ENCODE results near the gene RS1.

The RS1 gene

GRCh38 chrX:18696653-18697052, 24.7 kb upstream of the RS1 start:
- Histone ChIP-seq H4K20me1 (ENCODE audit: insufficient read depth, low read length) (no peaks in the 10 kb centered on the region), H3K4me2 (ENCODE audit: low read length) (no peak overlapping the region), H3K9ac (ENCODE audit: low read length) (no peak overlapping the region), H3K27ac (ENCODE audit: low read length) (no peak overlapping the region), H3K4me1 (ENCODE audit: low read length) (no peaks in the 10 kb centered on the region), H3K79me2 (ENCODE audit: low read length) (no peaks in the 10 kb centered on the region), H3K9me3 (ENCODE audit: insufficient read depth, low read length) (no peaks in the 10 kb centered on the region), H3K27me3 (ENCODE audit: low read depth, low read length) (no peaks in the 10 kb centered on the region), H3K4me3 (ENCODE audit: low read length) (no peak overlapping the region), H2AFZ (ENCODE audit: low read depth, low read length) (no peak overlapping the region), H3K36me3 (replicated peaks; ENCODE audit: low read depth, low read length) (no peaks in the 10 kb centered on the region)
- no peak for TF ChIP-seq CTCF (IDR thresholded peaks at IDR 0.05; ENCODE audit: low read depth, low read length)
- TF ChIP-seq EZH2phosphoT487 (IDR thresholded peaks at IDR 0.05; ENCODE audit: low read depth), result no peak

- Histone ChIP-seq H3K4me3 (ENCODE audit: low read length) (no peak overlapping the region), H3K4me2 (ENCODE audit: low read length) (no peak overlapping the region), H2AFZ (ENCODE audit: low read depth, low read length) (no peak overlapping the region), H3K9me3 (ENCODE audit: insufficient read depth, low read length) (no peaks in the 10 kb centered on the region), H3K27me3 (ENCODE audit: low read depth, low read length) (no peaks in the 10 kb centered on the region), H3K9ac (ENCODE audit: low read length) (no peak overlapping the region), H3K36me3 (replicated peaks; ENCODE audit: low read depth, low read length) (no peaks in the 10 kb centered on the region), H3K4me1 (ENCODE audit: low read length) (no peaks in the 10 kb centered on the region), H4K20me1 (ENCODE audit: insufficient read depth, low read length) (no peaks in the 10 kb centered on the region), H3K27ac (ENCODE audit: low read length) (no peak overlapping the region), H3K79me2 (ENCODE audit: low read length) (no peaks in the 10 kb centered on the region)
- no peak for TF ChIP-seq CTCF (IDR thresholded peaks at IDR 0.05; ENCODE audit: low read depth, low read length)
- TF ChIP-seq EZH2phosphoT487 (IDR thresholded peaks at IDR 0.05; ENCODE audit: low read depth), result no peak
Measured at GRCh38 chrX:18692541-18692940, 20.6 kb upstream of the RS1 start.

- Histone ChIP-seq H3K4me3 (ENCODE audit: low read length) (no peak overlapping the region), H4K20me1 (ENCODE audit: insufficient read depth, low read length) (no peaks in the 10 kb centered on the region), H3K9ac (ENCODE audit: low read length) (no peak overlapping the region), H3K79me2 (ENCODE audit: low read length) (no peaks in the 10 kb centered on the region), H3K36me3 (replicated peaks; ENCODE audit: low read depth, low read length) (no peaks in the 10 kb centered on the region), H3K9me3 (ENCODE audit: insufficient read depth, low read length) (no peaks in the 10 kb centered on the region), H2AFZ (ENCODE audit: low read depth, low read length) (no peak overlapping the region), H3K27ac (ENCODE audit: low read length) (no peak overlapping the region), H3K4me1 (ENCODE audit: low read length) (peaks cover 8% of the 10 kb centered on the region), H3K27me3 (ENCODE audit: low read depth, low read length) (no peaks in the 10 kb centered on the region), H3K4me2 (ENCODE audit: low read length) (no peak overlapping the region)
- TF ChIP-seq CTCF (IDR thresholded peaks at IDR 0.05; ENCODE audit: low read depth, low read length), result no peak
Measured at GRCh38 chrX:18691431-18691830, 19.5 kb upstream of the RS1 start.

GRCh38 chrX:18687856-18688495, 16.1 kb upstream of the RS1 start:
- peaks cover 19% of the 10 kb centered on the region for H3K4me1 ChIP-seq (ENCODE audit: low read length)
- H3K79me2 ChIP-seq (ENCODE audit: low read length), result no peaks in the 10 kb centered on the region
- no peak overlapping the region for H3K27ac ChIP-seq (ENCODE audit: low read length)
- H3K4me2 ChIP-seq (ENCODE audit: low read length), result peak overlapping the region; percentile 29
- no peak overlapping the region for H3K9ac ChIP-seq (ENCODE audit: low read length)
- TF ChIP-seq EZH2phosphoT487 (IDR thresholded peaks at IDR 0.05; ENCODE audit: low read depth), result no peak
- no peak for TF ChIP-seq CTCF (IDR thresholded peaks at IDR 0.05; ENCODE audit: low read depth, low read length)
- H3K9me3 ChIP-seq (ENCODE audit: insufficient read depth, low read length), result no peaks in the 10 kb centered on the region
- no peak overlapping the region for H3K4me3 ChIP-seq (ENCODE audit: low read length)
- peak overlapping the region; percentile 60; the same call in 1 of the 2 replicates for H2AFZ ChIP-seq (ENCODE audit: low read depth, low read length)
- H3K27me3 ChIP-seq (ENCODE audit: low read depth, low read length), result no peaks in the 10 kb centered on the region
- no peaks in the 10 kb centered on the region for H3K36me3 ChIP-seq (replicated peaks; ENCODE audit: low read depth, low read length)
- no peaks in the 10 kb centered on the region for H4K20me1 ChIP-seq (ENCODE audit: insufficient read depth, low read length)
